Ishikawa (cell line): ENCODE data around the gene SYT1.

Source experiments
- CEBPB ChIP-seq: IDR thresholded peaks from 2 replicates; pipeline ENCODE4 v1.6.1; 2012
- CREB1 ChIP-seq: IDR thresholded peaks from 2 replicates; pipeline ENCODE4 v1.6.1; 2012; ENCODE audit warnings: low read depth
- EGR1 ChIP-seq: IDR thresholded peaks from 2 replicates; pipeline ENCODE4 v1.6.1; 2012
- EP300 ChIP-seq: IDR thresholded peaks from 2 replicates; pipeline ENCODE4 v1.6.1; 2012; ENCODE audit warnings: borderline replicate concordance
- FOXM1 ChIP-seq: IDR thresholded peaks from 2 replicates; pipeline ENCODE4 v1.6.1; 2012; ENCODE audit warnings: low read depth, borderline replicate concordance
- MAX ChIP-seq: IDR thresholded peaks from 2 replicates; pipeline ENCODE4 v1.6.1; 2012
- NFIC ChIP-seq: IDR thresholded peaks from 2 replicates; pipeline ENCODE4 v1.6.1; 2012
- RAD21 ChIP-seq: IDR thresholded peaks from 2 replicates; pipeline ENCODE4 v1.6.1; 2012; ENCODE audit warnings: low read depth
- REST ChIP-seq: IDR thresholded peaks from 2 replicates; pipeline ENCODE4 v1.6.1; 2012; ENCODE audit warnings: low read depth, mild to moderate bottlenecking
- TAF1 ChIP-seq: IDR thresholded peaks from 2 replicates; pipeline ENCODE4 v1.6.1; 2012; ENCODE audit warnings: low read depth, mild to moderate bottlenecking
- TCF12 ChIP-seq: IDR thresholded peaks from 2 replicates; pipeline ENCODE4 v1.6.1; 2012; ENCODE audit warnings: low read depth
- TEAD4 ChIP-seq: IDR thresholded peaks from 2 replicates; pipeline ENCODE4 v1.6.1; 2012
- YY1 ChIP-seq: IDR thresholded peaks from 2 replicates; pipeline ENCODE4 v1.6.1; 2012; ENCODE audit warnings: low read depth
- ZBTB7A ChIP-seq: IDR thresholded peaks from 2 replicates; pipeline ENCODE4 v1.6.1; 2012; ENCODE audit warnings: low read depth
- TF ChIP-seq, protein P1 (sequence below): IDR thresholded peaks from 2 replicates; pipeline ENCODE4 v1.6.1; 2012

The SYT1 gene

DNA sequence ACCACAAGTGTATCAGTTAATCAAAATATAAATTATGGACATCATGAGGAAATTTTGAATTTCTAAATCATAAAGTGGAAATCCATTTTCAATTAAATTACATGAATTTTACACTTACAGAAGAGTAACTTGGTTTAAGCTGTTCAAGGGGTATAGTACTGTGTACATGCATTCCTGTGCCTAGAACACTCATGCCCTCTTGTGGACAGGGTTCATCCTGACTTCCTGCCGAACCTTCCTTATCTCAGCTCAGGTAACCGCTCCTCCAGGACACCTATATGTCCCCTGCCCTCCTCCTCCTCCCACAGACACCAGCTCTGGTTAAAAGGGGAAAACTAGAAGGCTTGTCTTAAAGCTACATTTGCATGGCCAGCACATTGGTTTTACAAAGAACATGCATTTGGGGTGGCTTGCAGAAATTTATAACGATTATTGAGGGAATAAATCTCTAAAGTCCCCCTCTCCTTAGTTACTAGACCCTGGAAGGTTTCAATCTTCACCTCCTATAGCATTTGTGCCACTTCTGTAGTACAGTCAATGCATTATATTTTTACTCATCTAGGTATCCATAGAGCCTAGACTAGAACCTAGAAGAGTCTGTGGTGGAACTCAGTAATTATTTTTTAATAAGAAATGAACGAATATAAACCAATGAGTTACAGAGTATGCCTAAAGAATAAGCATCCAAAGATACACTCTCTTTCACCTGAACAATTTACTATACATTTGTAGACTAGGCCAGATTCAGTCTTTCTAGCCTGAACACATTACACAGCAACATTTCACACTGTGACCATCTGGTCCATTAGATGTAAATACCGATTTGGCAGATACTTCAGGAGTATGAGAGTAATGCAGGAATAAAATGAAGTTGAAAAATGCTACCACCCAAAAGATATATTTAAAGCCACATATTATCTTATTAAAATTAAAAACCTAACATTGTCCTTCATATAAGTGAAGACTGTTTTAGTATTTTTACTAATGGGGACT lies 480.6 kb downstream of the SYT1 start:
- TF ChIP-seq TAF1 (no peak), RAD21 (peak; percentile 83)

DNA sequence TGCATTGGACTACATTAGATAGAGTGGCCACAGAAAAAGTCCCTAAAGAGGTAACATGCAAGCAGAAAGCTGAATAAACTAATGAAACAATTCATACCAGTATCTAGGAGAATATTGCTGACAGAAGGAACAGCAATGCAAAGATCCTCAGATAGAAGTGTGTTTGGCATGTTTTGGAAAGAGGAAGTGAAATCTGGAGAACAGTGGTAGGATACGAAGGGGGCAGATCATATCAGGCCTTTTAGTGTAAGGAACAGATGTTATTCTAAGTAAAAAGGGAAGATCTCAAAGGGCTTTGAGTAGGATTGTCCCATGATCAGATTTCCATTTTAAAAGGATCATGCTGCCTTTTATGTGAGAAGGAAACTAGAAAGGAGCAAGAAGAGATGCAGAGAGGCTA lies 483.3 kb downstream of the SYT1 start:
- no peak for TF ChIP-seq RAD21
- no peak for TF ChIP-seq CREB1
- TF ChIP-seq ZBTB7A = no peak
- TF ChIP-seq TAF1 = no peak
- no peak for TF ChIP-seq NFIC
- no peak for TF ChIP-seq YY1
- TF ChIP-seq EP300 = no peak
- TF ChIP-seq EGR1 = no peak
- TF ChIP-seq FOXM1 = no peak
- no peak for TF ChIP-seq TEAD4
- TF ChIP-seq CEBPB = no peak
- TF ChIP-seq, protein P1, sequence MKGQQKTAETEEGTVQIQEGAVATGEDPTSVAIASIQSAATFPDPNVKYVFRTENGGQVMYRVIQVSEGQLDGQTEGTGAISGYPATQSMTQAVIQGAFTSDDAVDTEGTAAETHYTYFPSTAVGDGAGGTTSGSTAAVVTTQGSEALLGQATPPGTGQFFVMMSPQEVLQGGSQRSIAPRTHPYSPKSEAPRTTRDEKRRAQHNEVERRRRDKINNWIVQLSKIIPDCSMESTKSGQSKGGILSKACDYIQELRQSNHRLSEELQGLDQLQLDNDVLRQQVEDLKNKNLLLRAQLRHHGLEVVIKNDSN = no peak
- TF ChIP-seq MAX = no peak
- TF ChIP-seq REST = no peak
- no peak for TF ChIP-seq TCF12

DNA sequence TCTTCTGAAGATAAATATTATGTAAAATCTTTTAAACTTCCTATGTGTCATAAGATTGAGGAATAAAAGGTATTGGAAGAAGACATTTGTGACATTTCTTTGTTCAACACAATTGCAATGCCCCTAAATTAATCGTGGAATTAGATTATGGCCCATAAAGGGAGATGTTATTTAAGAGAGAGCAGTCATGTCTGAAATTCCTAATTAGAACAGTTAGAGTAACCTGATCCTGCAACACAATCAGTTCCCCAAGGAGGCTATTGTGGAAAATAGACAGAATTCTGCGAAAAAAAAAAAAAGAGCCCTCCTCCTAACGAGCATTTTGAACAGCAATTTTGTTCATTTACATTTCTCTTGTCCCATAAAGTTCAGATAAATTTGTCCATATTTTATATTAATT lies 486.7 kb downstream of the SYT1 start:
- TF ChIP-seq ZBTB7A (no peak), FOXM1 (no peak), CEBPB (no peak)

GRCh38 chr12:79356216-79356615 lies 491.6 kb downstream of the SYT1 start:
- TF ChIP-seq CREB1 (no peak), EP300 (no peak), RAD21 (no peak), TAF1 (no peak), REST (no peak), TEAD4 (no peak), TCF12 (no peak), EGR1 (no peak), MAX (no peak), CEBPB (no peak), NFIC (no peak), YY1 (no peak), FOXM1 (no peak), ZBTB7A (no peak)
- TF ChIP-seq, protein P1 = no peak

GRCh38 chr12:79357048-79357447 lies 492.5 kb downstream of the SYT1 start:
- TF ChIP-seq YY1 (no peak), TAF1 (no peak), CEBPB (no peak), TEAD4 (no peak), CREB1 (no peak), FOXM1 (no peak), TCF12 (no peak), EGR1 (no peak)

GRCh38 chr12:79358716-79359300 lies 494.2 kb downstream of the SYT1 start:
- no peak for TF ChIP-seq REST
- TF ChIP-seq YY1 = no peak
- TF ChIP-seq CREB1 = no peak
- no peak for TF ChIP-seq TAF1
- no peak for TF ChIP-seq CEBPB
- no peak for TF ChIP-seq EGR1
- TF ChIP-seq, protein P1 = no peak
- no peak for TF ChIP-seq FOXM1
- TF ChIP-seq RAD21 = no peak
- no peak for TF ChIP-seq ZBTB7A
- TF ChIP-seq TEAD4 = no peak
- no peak for TF ChIP-seq MAX
- no peak for TF ChIP-seq TCF12
- no peak for TF ChIP-seq EP300
- no peak for TF ChIP-seq NFIC
